ENCODE data around the gene C11orf58. TPM values are rescaled to one million over a fixed set of nuclear protein-coding genes. Genes with fewer than 3 reads are reported as not detected.

The C11orf58 gene
- total RNA-seq: 100 to 1,000 TPM; 131 to 161 (median 144) TPM
- polyA plus RNA-seq: 100 to 1,000 TPM; 166 to 175 TPM
- long read RNA-seq, donor 1, full-length matches to known transcripts: 687 of 757 reads
- long read RNA-seq, donor 1, partial matches to known transcripts: 8 of 757 reads
- long read RNA-seq, donor 1, other reads (novel, unspliced or antisense): 62 of 757 reads
- long read RNA-seq, donor 2, full-length matches to known transcripts: 364 of 438 reads
- long read RNA-seq, donor 2, partial matches to known transcripts: 34 of 438 reads
- long read RNA-seq, donor 2, other reads (novel, unspliced or antisense): 40 of 438 reads
- long read RNA-seq, donor 3, transcript C11orf58-201 (5 exons, 2,049 nt): major isoform, 214 of 230 reads
- long read RNA-seq, donor 3, partial matches to known transcripts: 2 of 230 reads
- long read RNA-seq, donor 3, other reads (novel, unspliced or antisense): 13 of 230 reads

GRCh38 chr11:16738193-16738946, at the start of gene C11orf58:
TSS of gene C11orf58 (plus strand) at chr11:16738647. CDS start at chr11:16738779, 132 bp downstream.
- peak within 1 kb of the TSS; percentile 66 to 77 for H3K27ac ChIP-seq
- no peaks in the 10 kb centered on the region for H3K27me3 ChIP-seq
- TF ChIP-seq CTCF (IDR thresholded peaks at IDR 0.05) (no peak), POLR2A (IDR thresholded peaks at IDR 0.05) (peak; percentile 91)
- no peaks in the 10 kb centered on the region for H3K9me3 ChIP-seq
- no peaks in the 10 kb centered on the region for H3K36me3 ChIP-seq
- 0 to 1% (median 1%) methylated on average over 46 to 47 of the region's 47 CpGs for WGBS, 3 donors
- peaks cover 10% of the 10 kb centered on the region for H3K4me1 ChIP-seq (ENCODE audit: insufficient read depth)
- peak; percentile 94 to 97 (median 95) for DNase-seq
- H3K4me3 ChIP-seq: peak within 1 kb of the TSS; percentile 97
- intact Hi-C loops (cut with DNase I): no loop called here

GRCh38 chr11:16690086-16690485, 48.4 kb upstream of the C11orf58 start:
- Histone ChIP-seq H3K27me3 (no peaks in the 10 kb centered on the region), H3K9me3 (no peaks in the 10 kb centered on the region), H3K4me1 (ENCODE audit: insufficient read depth) (no peaks in the 10 kb centered on the region), H3K36me3 (no peaks in the 10 kb centered on the region), H3K4me3 (no peak overlapping the region), H3K27ac (no peak overlapping the region)
- intact Hi-C loops (cut with DNase I): loop anchor here in 1 of 4 donors (10.0 kb wide), 1 partner anchor 1275 kb away; no protein-coding TSS in a partner anchor
- no peak for DNase-seq
- WGBS, 3 donors: 78 to 84% (median 83%) methylated on average over 1 of the region's 1 CpG
- TF ChIP-seq CTCF (IDR thresholded peaks at IDR 0.05): no peak

GRCh38 chr11:16703795-16704194, 34.7 kb upstream of the C11orf58 start:
- intact Hi-C loops (cut with DNase I): no loop called here
- H3K36me3 ChIP-seq: no peaks in the 10 kb centered on the region
- no peak overlapping the region for H3K4me3 ChIP-seq
- TF ChIP-seq CTCF (IDR thresholded peaks at IDR 0.05) (no peak), EP300 (IDR thresholded peaks at IDR 0.05) (no peak)
- no peaks in the 10 kb centered on the region for H3K9me3 ChIP-seq
- no peaks in the 10 kb centered on the region for H3K4me1 ChIP-seq (ENCODE audit: insufficient read depth)
- H3K27me3 ChIP-seq: no peaks in the 10 kb centered on the region
- no peak for DNase-seq
- H3K27ac ChIP-seq: no peak overlapping the region

GRCh38 chr11:16713594-16713993, 24.9 kb upstream of the C11orf58 start:
- Histone ChIP-seq H3K36me3 (no peaks in the 10 kb centered on the region), H3K27me3 (no peaks in the 10 kb centered on the region), H3K27ac (no peak overlapping the region), H3K4me3 (no peak overlapping the region), H3K4me1 (ENCODE audit: insufficient read depth) (no peaks in the 10 kb centered on the region), H3K9me3 (no peaks in the 10 kb centered on the region)
- no peak for TF ChIP-seq POLR2A (IDR thresholded peaks at IDR 0.05)
- no peak for DNase-seq
- intact Hi-C loops (cut with DNase I): no loop called here
- 22 to 28% (median 24%) methylated on average over 1 of the region's 1 CpG for WGBS, 3 donors
